ENCODE results near the gene GATA5.
A peak's percentile ranks its signal among the peaks of the same experiment; 100 is the strongest.
"Not testable (repeated sequence)": the region's sequence is repeated elsewhere in the genome, so short reads cannot be mapped to it uniquely, and the experiment has no call there.

Gene GATA5

DNA sequence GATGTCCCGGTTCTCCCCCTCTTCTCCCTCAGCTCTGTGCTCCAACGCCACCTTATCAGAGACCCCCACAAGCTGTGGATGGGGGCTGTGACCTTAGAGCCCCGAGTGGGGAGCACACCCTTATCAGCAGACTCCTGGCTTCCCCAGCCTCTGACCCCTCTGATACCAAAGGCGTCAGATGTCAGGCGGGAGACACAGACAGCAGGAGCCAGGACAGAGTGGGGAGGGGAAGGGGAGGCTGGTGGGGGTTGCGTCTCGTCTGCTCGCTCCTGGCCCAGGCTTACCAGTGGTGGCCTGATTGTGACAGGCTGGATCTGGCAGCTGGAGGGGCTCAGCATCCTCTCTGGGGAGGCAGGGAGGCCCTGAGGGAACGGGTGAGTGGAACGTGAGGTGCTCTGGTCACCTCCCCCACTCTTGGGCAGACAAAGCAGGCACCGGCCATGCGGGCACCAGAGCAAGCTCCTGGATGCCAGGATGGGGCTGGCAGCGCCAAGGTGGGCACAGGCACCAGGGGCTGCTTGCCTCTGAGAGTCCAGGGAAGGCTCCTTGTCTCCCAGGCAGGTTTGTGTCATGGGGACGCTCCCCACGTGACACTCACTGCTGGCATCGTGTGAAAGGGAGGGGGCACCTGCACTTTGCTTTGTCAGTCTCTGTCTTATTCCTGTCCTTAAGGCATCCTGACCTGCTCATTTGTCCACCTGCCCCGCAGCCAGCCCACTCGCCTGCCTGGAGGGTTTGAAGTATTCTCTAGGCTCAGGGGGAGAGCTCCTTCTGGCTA lies 27.8 kb upstream of the GATA5 start:
- no peak for DNase-seq

DNA sequence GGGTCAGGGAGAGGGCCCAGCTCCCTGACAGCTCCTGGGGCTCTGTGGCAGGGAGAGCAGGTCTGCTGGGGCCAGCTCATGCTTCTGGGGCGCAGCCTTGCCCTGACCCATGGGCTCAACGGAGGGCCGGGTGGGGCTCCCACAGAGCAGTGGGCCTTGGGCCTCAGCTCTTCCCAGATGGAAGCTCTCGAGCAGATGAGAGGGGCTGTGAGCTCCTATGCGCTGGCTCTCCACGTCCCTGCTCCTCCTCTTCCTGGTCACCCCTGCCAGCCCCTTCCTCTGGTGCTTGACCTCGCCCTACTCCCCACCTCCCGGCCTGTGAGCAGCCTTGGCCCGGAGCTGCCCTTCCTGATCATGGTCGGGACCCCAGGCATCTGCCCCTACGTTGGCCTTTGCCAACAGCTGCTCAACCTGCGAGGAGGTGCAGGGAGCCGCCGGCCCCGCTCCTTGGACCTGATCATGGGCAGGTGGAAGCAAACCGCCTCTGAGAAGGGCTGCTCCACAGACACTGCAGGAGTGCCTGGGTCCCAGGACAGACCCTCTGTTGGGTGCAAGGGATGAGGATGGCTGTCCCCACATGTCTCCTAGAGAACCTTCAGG lies 26.8 kb upstream of the GATA5 start:
- DNase-seq = no peak

DNA sequence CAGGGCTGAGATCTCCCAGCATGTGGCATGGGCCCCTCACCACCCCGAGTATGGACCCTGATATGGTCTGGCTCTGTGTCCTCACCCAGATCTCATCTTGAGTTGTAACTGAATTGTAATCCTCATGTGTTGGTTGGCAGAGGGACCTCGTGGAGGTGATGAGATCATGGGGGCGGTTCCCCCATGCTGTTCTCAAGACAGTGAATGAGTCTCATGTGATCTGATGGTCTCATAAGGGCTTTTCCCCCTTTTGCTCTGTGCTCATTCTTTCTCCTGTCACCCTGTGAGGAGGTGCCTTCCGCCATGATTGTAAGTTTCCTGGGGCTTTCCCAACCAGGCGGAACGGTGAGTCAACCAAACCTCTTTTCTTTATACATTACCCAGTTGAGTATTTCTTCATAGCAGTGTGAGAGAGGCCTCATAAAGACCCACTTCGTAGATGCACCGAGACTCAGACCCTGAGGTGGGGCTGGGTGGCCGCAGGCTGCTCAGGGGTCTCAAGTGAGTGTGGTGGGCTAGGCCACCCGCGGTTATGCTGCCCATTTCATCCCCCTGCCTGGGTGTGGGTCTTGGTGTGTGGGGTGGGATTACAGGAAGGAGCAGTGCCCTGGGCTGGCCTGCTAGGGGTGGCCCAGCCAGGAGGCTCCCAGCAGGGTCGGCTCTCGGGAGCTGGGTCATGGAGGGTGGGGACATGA lies 26.2 kb upstream of the GATA5 start:
- DNase-seq = no peak

DNA sequence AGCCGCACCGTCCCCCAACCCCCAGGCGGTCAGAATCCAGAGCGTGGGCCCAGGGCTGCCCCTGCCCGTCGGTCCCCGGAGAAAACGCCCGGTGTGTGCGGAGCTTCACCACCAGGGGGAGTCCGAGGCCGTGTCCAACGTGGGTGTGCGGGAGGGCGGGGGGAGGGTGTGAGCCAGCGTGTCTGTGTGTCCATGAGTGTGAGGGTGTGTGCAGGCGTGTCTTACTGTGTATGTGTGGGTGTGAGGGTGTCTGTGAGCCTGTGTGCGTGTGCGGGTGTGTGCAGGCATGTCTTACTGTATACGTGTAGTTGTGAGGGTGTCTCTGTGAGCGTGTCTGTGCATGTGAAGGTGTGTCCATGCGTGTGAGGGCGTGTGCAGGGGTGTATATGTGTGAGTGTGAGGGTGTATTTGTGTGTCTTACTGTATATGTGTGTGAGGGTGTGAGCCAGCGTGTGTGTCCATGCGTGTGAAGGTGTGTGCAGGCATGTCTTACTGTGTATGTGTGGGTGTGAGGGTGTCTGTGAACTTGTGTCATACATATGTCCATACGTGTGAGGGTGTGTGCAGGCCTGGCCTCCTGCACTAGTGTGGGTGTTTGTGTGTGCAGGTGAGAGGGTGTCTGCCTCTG lies 24.6 kb upstream of the GATA5 start:
- peak; percentile 40 for DNase-seq

DNA sequence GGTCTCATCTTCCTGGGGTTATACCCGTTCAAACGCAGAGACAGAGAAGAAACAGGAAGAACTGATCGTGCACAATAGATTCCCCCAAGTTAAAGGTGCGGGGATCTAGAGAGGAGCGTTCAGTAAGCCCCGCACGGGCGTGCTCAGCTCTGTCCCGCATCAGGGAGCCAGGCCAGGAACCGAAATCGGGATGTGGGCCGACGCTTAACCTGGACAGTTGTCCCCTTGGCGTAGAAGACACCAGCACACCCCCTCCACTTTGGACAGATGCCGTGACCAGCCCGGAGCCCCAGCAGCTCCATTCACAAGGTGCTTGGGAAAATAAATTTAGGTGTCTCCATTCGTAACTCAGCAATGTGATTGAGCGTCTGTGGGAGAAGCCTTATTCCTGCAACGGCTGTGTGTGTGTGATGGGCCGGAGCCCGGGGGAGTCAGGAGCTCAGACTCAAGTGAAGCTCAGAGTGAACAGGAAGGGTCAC lies 24.0 kb upstream of the GATA5 start:
- DNase-seq = no peak

DNA sequence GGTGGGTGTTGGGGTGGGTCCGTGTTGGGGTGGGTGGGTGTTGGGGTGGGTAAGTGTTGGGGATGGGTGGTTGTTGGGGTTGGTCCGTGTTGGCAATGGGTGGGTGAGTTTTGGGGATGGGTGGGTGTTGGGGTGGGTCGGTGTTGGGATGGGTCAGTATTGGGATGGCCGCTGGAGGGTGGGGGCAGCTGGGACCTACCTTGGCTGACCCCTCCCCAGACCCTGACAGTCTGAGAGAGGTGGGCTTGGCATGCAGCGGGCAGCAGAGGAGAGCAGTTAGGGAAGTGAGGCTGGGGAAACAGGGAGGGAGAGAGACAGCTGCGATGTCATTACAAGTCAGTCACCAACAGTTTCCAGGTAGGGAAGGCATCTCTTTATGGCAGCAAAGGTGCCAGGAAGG lies 23.1 kb upstream of the GATA5 start:
- DNase-seq = no peak

DNA sequence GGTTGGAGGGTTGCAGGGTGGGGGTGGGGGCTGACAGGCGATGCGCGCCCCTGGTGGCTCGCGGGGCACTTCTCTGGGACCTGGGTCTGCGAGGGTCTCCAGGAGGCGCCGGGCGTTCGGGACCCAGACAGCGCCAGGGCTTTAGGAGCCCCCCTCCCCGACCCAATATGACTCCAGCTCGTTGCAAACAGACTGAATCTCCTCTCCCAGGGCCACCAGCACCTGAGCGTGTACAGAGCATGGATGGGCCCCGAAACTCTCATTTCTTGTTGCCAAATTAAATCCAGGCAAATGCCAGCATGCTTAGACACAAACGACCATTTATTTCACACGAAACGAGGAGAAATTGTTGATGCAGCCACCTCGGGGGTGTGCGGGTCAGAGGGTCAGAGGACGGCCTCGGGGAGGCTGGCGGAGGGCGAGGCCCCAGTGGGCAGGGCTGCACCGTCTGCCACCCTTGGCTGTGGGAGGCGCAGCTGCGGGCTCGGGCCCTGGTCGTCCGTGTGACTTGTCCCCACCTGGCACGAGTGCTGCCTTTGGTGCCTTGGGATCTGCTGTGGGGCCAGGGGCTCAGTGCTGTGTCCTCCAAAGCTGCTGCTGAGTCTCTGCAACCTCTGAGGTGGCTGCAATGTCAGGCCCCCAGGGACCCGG lies 20.9 kb upstream of the GATA5 start:
- no peak for DNase-seq

DNA sequence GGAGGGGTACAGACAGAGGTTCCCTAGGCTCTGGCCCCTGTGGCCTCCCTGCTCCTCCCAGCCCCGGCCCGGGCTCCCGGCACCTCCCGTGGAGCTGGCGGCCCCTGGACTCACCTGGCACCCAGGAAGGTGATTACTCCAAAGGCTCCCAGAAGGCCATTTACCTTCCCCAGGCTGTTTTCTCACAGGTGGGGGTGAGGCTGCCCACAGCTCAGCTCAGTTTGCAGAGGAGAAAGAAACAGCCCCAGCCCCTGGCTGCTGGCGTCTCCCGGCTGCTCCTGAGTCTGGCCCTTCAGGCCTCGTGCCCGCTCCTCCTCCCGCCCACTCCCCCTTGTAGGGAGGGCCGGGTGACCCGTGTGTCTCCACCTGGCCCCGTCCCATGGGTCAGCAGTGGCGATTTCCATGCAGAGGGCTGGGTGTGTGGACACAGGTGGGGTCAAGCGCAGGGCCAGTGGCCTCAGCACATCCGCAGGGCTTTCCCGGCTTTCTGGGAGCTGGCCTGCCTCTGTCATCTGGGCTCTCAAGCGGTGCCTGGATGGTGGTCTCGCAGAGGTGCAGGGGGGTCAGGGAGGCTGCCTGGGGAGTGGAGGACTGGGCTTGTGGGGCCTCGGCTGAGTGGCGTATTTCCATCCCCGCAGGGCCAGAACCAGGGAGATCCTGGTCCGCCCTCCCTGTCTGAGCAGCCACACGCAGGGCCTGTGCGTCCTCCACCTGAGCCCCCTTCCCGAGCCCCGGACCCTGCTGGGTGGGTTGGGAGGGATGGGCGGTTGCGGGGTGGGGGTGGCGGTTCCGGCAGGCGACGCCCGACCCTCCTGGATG lies 20.2 kb upstream of the GATA5 start:
- no peak for DNase-seq

DNA sequence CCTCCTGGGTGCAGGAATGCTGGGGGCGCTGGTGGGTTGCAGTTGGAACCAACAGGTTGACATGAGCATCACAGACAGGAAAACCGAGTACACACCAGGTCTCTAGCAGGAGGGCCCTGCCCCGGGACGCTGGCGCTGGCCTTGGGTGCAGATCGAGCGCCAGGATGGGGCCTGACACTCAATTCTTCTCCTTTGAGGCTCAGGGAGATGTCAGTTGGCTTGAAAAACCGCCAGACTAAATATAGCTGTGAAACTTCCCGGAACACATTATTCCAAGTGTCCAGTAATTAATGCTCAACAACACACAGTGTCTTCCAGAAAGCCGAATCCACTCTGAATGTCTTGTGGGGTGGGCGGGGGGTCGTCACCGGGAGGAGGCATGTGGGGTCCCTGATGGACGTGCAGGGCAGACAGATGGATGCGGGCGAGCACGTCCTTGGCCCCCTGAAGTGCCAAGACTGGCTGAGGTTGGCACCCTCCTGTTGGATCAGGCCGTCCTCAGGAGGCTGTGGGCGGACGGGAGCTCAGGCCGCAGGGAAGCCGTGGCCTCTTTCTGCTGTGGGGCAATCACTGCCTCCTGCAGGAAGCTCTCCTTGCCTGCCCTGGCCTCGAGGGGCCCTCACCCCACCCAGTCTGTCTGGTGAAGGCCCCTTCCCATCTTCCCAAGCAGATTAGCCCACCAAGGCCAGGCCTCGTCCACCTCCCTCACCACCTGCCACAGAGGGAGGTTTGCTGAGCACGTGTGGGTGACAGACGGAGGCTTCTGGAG lies 19.4 kb upstream of the GATA5 start:
- DNase-seq = no peak

DNA sequence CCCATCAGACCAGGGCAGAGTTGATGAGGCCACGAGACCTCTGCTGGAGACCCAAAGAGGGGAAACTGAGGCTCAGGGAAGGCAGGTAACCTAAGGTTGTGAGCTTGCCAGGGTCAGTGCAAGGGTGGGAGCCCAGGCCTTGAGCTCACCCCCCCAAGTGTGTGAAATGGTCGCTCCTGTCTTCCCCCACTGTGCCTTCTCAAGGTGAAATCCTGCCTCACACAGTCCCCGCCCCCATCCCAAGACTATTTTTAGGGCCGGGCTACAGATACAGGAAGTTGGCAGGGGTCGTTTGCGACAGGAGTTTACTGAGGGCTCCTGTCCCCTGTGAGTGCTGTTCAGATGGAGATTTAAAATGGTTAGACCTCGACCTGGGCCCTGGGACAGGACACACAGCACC lies 18.7 kb upstream of the GATA5 start:
- no peak for DNase-seq

DNA sequence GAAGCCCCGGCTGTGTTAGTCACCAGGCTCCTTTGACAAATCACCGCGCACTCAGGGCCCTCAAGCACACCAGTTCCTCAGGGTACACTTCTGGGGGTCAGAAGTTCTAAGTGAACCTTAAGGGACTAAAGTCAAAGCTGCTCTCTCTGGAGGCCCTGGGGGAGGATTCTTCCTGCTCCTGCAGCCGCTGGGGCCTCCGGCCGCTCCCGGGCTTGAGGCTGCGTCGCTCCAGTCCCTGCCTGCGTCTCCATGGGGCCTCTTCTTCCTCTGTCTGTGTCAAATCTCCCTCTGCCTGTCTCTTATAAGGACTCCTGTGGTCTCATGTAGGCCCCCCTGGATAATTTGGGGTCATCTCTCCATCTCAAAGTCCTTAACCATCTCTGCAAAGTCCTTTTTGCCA lies 18.1 kb upstream of the GATA5 start:
- DNase-seq = no peak

DNA sequence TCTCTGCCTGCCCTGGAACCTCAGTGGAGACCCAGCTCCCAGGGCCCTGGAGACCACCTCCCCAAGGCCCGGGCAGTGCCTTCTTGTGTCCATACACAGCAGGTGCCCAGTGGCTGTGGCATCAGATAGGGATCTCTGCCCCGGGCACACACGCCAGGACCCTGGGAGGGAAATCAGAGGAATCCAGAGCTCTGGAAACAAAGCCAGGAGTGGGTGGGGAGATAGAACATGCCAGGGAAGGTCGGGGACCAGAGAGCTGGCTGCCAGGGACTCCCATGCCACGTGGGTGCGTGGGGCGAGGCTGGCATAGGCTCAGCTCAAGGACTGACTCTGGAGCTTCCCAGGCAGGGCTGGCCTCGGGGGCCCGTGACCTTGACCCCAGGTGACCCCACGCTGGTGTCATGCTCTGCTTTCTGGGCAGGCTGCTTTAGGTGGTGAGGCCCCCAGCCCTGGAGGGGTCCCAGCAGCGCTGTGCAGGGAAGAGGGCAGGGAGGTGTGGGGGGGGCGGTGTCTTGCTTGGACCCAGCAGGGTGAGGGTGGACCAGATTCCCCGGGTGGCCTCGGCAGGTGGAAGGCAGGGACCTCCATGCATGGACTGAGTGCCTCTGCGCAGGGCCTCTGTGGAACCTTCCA lies 17.6 kb upstream of the GATA5 start:
- no peak for DNase-seq

DNA sequence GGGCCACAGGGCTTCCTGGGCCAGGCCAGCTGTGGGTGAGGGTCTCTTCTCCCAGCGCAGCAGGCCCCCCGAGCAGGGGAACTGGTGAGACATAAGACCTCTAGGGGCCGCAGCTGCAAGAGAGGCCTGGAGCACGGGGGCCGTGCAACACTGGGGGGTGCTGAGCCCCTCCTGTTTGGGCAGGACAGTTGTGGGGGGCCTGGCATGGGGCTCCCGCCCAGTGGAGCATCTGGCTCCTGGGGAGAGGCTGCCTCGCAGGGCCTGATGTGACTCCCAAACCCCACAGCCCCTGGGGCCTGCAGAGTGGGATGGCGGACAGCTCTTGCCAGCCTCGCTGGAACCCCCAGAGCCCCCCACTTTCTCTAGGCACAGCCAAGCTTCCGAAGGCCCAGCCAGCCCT lies 16.9 kb upstream of the GATA5 start:
- no peak for DNase-seq

DNA sequence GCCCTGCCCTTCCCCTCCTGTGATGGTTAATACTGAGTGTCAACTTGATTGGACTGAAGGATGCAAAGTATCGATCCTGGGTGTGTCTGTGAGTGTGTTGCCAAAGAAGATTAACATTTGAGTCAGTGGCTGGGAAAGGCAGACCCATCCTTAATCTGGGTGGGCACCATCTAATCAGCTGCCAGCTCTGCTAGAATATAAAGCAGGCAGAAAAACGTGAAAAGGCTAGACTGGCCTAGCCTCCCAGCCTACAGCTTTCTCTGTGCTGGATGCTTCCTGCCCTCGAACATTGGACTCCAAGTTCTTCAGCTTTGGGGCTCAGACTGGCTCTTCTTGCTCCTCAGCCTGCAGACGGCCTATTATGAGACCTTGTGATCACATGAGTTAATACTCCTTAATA lies 15.0 kb upstream of the GATA5 start:
- not testable (repeated sequence) for DNase-seq

DNA sequence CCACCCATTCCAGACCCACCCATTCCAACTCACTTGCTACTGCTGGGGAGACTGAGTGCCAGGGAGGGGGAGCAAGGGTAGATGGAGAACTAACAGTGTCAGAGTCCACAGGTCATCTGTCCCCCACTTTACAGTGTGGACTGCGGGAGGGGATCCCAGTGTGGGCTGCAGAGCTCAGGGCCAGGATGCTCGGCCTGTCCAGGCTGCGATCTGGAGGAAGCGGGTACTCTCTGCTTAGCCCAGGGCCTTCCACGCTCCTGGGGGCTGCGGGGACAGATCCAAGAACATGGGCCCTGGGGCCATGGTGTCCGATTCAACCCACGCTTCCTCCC lies 14.1 kb upstream of the GATA5 start:
- no peak for DNase-seq

DNA sequence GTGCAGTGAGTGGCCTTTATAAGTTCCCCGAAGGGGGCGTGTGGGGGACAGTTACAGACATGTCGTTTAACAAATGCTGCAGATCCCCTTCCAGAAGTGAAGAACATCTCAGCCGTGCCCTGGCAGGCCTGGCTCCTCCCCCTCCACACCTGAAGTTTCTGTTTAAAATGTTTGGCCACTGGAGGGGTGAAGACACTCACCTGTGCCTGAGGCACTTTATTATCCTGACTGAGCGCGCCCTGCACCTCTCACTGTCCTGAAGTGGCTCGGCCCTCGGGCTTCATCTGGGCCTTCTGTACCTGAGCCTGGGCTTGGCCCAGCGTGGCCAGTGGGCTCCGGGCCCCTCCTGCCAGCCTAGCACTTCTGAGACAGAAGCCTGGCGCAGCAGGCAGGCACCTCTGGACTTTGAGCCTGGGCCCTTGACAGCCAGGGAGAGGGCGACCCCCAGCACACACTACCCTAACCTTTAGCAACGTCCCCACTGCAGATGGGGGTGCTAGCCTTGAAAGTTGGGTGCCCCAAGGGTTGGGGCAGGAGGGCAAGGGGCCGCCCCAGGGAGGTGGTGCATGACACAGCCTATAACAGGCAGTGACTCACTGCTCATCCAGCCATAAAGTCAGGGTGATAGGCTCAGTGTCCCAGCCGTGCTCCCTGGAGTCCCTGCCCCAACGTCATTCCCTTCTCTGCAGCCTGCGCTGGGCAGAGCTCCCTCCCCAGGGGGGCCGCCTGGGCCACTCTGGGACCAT lies 13.6 kb upstream of the GATA5 start:
- peak; percentile 17 for DNase-seq

DNA sequence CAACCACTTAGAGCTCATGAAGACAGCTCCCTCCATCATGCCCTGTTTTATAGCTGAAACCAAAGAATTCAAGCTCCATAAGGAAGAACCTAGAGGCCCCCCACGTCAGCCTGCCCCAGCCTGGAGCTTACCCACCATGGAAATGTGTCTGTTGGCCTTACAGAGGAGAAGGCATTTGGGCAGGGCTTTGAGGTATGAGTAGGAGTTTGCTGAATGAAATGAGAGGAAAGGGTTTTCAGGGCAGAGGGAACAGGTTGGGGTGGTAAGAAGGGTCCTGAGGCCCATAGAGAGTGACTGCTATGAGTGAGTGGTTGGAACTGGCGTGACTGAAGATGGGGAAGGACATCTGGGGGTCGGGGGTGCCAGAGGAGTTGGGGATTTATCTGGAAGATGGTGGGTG lies 12.7 kb upstream of the GATA5 start:
- no peak for DNase-seq

DNA sequence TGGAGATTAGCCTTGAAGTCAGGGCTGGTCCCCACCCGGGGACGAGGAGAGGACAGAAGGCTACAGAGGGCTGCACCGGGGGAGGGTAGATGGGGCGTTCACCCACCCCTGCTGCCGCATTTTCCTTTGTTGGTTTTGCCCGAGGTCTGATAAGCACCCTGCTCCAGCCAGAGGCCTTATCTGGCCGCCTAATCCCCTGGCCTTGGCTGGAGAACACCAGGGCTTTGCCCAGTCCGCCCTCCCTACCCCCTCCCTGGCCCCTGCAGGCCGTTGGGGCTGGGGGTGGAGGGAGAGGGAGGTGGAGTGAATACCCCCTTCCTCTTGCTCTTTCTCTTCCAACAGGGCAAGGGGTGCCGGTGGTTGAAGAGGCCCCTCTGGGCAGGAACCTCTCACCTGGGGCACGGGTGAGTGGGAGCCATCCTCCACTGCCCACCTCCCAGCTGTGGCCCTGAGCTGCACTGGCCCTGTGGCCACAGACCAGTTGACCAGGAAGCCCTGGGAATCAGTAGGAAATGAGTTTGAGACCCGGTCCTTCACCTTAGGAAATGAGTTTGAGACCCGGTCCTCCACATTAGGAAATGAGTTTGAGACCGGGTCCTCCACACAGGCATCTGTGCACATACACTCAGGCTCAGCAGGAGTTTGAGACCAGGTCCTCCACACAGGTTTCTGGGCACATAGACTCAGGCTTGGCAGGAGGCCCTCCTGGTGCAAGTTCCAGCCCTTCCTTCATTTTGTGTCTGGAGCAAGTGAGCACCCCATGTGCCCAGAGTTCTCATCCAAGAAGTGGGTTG lies 12.0 kb upstream of the GATA5 start:
- DNase-seq = no peak

DNA sequence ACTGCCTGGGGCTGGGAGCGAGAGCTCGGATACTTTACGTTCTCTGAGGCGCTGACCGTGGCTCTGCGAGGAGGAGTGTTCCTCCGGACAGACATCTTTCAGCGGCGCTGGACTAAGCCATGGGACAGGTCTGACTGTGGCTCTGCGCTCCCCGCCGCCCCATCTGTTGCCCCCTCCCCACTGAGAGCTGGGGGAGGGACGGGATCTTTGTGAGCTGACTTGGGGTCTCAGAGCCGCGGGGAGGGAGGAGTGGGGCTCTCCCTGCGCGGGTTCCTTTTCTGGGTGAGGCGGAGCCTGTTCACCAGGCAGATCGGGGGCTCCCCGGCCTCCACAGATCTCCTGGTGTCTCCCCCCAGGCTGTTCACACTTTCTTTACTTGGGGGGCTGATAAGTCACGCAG lies 11.3 kb upstream of the GATA5 start:
- DNase-seq = no peak

DNA sequence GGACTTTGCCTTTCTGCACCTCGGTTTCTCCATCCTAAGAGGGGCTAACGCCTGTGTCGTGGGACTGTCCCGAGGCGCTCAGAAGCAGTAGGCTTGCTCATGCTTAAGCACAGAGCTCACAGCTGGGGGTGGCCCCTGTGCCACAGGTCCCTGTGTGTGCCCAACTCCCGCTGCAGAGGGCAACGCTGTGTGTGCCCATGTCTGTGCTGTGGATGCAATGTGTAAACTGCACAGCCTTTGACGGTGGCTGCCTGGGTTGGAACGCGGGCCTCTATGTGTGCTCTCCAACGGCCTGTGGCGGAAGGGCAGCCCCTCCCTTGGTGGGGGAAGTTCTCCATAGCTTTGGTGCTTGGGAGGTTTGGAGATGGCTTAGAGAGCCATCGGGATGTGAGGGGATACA lies 10.7 kb upstream of the GATA5 start:
- DNase-seq = no peak
